GM13976 (cell line): Measurements from ENCODE around the gene GALK2.
"Not testable (repeated sequence)": the region's sequence is repeated elsewhere in the genome, so short reads cannot be mapped to it uniquely, and the experiment has no call there.

Experiments
- DNase-seq: peaks from one replicate; pipeline ENCODE4 v3.0.0; 2012; ENCODE audit warnings: low spot score
- in situ Hi-C: fragments of 300-500 bp; cut with MboI; formaldehyde crosslinking; loops from one replicate; pipeline ENCODE4 v1.12.0; 2022; ENCODE audit warnings: low sequenced_read_pairs, mixed read lengths, inconsistent platforms; ENCODE audit not compliant: unreplicated experiment
- TF ChIP-seq, protein P1 (sequence below): IDR thresholded peaks from 2 replicates; pipeline ENCODE4 v1.5.1; 2012; ENCODE audit warnings: borderline replicate concordance, mild to moderate bottlenecking; ENCODE audit not compliant: insufficient read depth; ENCODE audit errors: extremely low read depth, missing control alignments, control extremely low read depth

The GALK2 gene

DNA sequence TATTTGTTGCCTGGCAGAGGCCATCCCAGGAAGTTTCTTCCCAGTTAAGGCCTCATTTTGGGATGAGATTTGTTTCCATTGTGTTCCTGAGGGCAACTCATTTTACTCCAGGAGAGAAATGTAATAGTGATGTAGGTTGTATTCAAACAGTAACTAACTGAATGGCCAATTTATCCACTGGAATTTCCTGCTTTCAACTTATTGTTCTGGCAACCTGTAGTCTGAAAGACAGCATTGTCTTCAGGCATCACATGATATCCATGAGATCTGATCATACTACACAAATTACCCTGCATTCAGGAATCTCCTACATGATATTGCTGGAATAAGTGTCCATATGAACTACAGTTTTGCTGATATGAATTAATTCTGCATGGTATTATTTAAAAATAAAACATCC lies 173.5 kb downstream of the GALK2 start:
- TF ChIP-seq, protein P1, sequence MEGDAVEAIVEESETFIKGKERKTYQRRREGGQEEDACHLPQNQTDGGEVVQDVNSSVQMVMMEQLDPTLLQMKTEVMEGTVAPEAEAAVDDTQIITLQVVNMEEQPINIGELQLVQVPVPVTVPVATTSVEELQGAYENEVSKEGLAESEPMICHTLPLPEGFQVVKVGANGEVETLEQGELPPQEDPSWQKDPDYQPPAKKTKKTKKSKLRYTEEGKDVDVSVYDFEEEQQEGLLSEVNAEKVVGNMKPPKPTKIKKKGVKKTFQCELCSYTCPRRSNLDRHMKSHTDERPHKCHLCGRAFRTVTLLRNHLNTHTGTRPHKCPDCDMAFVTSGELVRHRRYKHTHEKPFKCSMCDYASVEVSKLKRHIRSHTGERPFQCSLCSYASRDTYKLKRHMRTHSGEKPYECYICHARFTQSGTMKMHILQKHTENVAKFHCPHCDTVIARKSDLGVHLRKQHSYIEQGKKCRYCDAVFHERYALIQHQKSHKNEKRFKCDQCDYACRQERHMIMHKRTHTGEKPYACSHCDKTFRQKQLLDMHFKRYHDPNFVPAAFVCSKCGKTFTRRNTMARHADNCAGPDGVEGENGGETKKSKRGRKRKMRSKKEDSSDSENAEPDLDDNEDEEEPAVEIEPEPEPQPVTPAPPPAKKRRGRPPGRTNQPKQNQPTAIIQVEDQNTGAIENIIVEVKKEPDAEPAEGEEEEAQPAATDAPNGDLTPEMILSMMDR, result no peak
- in situ Hi-C loops, result no loop called here
- DNase-seq, result no peak

DNA sequence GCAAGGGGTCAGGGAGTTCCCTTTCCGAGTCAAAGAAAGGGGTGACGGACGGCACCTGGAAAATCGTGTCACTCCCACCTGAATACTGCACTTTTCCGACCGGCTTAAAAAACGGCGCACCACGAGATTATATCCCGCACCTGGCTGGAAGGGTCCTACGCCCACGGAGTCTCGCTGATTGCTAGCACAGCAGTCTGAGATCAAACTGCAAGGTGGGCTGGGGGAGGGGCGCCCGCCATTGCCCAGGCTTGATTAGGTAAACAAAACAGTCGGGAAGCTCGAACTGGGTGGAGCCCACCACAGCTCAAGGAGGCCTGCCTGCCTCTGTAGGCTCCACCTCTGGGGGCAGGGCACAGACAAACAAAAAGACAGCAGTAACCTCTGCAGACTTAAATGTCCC lies 184.4 kb downstream of the GALK2 start:
- DNase-seq, in situ Hi-C loops: not testable (repeated sequence)

GRCh38 chr15:49361370-49361769 lies 191.3 kb downstream of the GALK2 start:
- in situ Hi-C loops, result no loop called here
- TF ChIP-seq, protein P1, result no peak
- DNase-seq, result no peak

GRCh38 chr15:49366496-49366895 lies 196.4 kb downstream of the GALK2 start:
- in situ Hi-C loops, result no loop called here
- TF ChIP-seq, protein P1, result no peak
- DNase-seq, result no peak

DNA sequence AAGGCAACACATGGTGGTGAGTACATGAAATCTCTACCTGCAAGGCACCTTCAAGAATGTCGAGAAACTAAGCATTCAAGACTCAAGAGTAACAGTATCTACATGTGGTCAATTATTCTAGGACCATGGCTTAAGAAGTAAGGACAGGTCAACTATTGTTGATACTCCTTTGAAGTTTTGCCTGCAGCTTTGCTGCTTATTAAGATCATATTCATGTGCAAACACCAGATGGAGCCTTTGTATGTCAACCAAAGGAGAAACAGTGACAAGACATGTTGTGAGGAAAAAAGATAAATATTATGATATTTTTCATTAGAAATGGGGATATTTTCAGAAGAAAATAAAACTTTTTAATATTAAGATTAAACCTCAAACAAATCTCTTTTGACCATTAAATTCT lies 200.7 kb downstream of the GALK2 start:
- no peak for DNase-seq
- in situ Hi-C loops, result no loop called here
- TF ChIP-seq, protein P1, result no peak

DNA sequence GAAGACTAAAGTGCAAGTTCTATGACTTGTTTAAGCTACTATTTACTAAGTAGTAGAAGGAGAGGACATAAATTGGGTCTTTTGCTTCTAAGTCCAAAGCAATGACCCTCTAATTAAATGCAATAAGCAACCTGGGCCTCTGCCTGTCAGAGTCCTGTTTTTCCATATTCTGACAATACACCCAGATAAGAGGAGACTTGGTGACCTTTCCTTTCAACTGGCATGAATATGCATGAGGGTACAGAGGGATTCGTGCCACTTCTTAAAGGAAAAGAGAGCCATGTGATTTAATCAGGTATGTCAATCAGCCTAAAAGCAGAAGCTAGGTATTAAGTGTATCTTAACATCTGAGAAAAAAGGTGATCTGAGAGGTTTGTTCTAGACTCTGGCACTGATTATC lies 202.3 kb downstream of the GALK2 start:
- TF ChIP-seq, protein P1, result no peak
- in situ Hi-C loops, result no loop called here
- DNase-seq, result no peak

- DNase-seq, result no peak
- in situ Hi-C loops, result no loop called here
- TF ChIP-seq, protein P1, result no peak
Observed at GRCh38 chr15:49379996-49380395, 209.9 kb downstream of the GALK2 start.
